GM23248 (cell line): ENCODE measurements around the gene KRTAP19-1. TPM values are rescaled to one million over a fixed set of nuclear protein-coding genes. Genes with fewer than 3 reads are reported as not detected.

ENCODE experiments used
- DNase-seq: peaks from one replicate; pipeline ENCODE4 v3.0.0-alpha.2; 2015
- H2AFZ ChIP-seq: fragments of 200-600 bp; sonication (generic); 2 replicates; pipeline ENCODE4 v1.6.1; 2016; ENCODE audit warnings: antibody characterized with exemption
- H3F3A ChIP-seq: fragments of 200-600 bp; sonication (generic); 2 replicates; pipeline ENCODE4 v1.6.1; 2016; ENCODE audit warnings: mild to moderate bottlenecking, antibody characterized with exemption, mixed run types; ENCODE audit not compliant: insufficient read depth
- H3K27ac ChIP-seq: fragments of 200-600 bp; sonication (generic); 2 replicates; pipeline ENCODE4 v1.5.1; 2016; ENCODE audit warnings: mild to moderate bottlenecking
- H3K27me3 ChIP-seq: fragments of 200-600 bp; sonication (generic); replicated peaks from 2 replicates; pipeline ENCODE4 v1.6.1; 2016; ENCODE audit warnings: mild to moderate bottlenecking; ENCODE audit not compliant: insufficient read depth
- H3K36me3 ChIP-seq: fragments of 200-600 bp; sonication (generic); 2 replicates; pipeline ENCODE4 v1.6.1; 2016; ENCODE audit warnings: low read depth, mild to moderate bottlenecking
- H3K4me1 ChIP-seq: fragments of 200-600 bp; sonication (generic); 2 replicates; pipeline ENCODE4 v1.6.1; 2016; ENCODE audit warnings: mild to moderate bottlenecking; ENCODE audit not compliant: insufficient read depth
- H3K4me2 ChIP-seq: fragments of 200-600 bp; sonication (generic); one replicate; pipeline ENCODE4 v1.6.1; 2016; ENCODE audit warnings: mild to moderate bottlenecking; ENCODE audit not compliant: unreplicated experiment
- H3K4me3 ChIP-seq: fragments of 200-600 bp; sonication (generic); 2 replicates; pipeline ENCODE4 v1.5.1; 2016; ENCODE audit warnings: mild to moderate bottlenecking
- H3K79me2 ChIP-seq: fragments of 200-600 bp; sonication (generic); 2 replicates; pipeline ENCODE4 v1.6.1; 2016; ENCODE audit warnings: mild to moderate bottlenecking; ENCODE audit not compliant: insufficient read depth
- H3K9ac ChIP-seq: fragments of 200-600 bp; sonication (generic); 2 replicates; pipeline ENCODE4 v1.6.1; 2016; ENCODE audit warnings: mild to moderate bottlenecking
- H3K9me2 ChIP-seq: fragments of 200-600 bp; sonication (generic); 2 replicates; pipeline ENCODE4 v1.6.1; 2016; ENCODE audit warnings: mixed run types, mild to moderate bottlenecking, moderate library complexity; ENCODE audit not compliant: insufficient read depth
- H3K9me3 ChIP-seq: fragments of 200-600 bp; sonication (generic); one replicate; pipeline ENCODE4 v1.6.1; 2017; ENCODE audit warnings: low read depth
- H4K20me1 ChIP-seq: fragments of 200-600 bp; sonication (generic); 2 replicates; pipeline ENCODE4 v1.6.0; 2016; ENCODE audit not compliant: insufficient read depth
- EZH2 ChIP-seq: fragments of 200-600 bp; sonication (generic); IDR thresholded peaks from 2 replicates; pipeline ENCODE4 v1.6.1; 2018; ENCODE audit warnings: antibody characterized with exemption, mild to moderate bottlenecking; ENCODE audit not compliant: insufficient read depth, poor library complexity, severe bottlenecking
- EZH2phosphoT487 ChIP-seq: fragments of 200-600 bp; sonication (generic); IDR thresholded peaks from 2 replicates; pipeline ENCODE4 v1.6.1; 2018; ENCODE audit warnings: antibody characterized with exemption, moderate library complexity, mild to moderate bottlenecking, low read depth; ENCODE audit not compliant: insufficient read depth
- WGBS, 2 experiments: methylation state at CpG; one replicate each; pipeline ENCODE4 v1.1.6; 2015 to 2017; ENCODE audit warnings: low lambda C conversion rate in 2 of 2, low coverage in 1 of 2; ENCODE audit errors: missing lambda C conversion rate in 2 of 2; 5-methylcytosine and 5-hydroxymethylcytosine counted together
- in situ Hi-C: fragments of 300-500 bp; cut with MboI; formaldehyde crosslinking; loops from 2 replicates; pipeline ENCODE4 v1.15.0; 2020
- polyA plus RNA-seq: library from polyadenylated mRNA; unstranded; fragments of >200 nt; fragmentation: Nextera tagmentation; extraction: Ambion mirVana; gene quantifications from 2 replicates; pipeline ENCODE4 v1.2.1, GENCODE V29; 2016
- total RNA-seq: library from RNA; depleted of rRNA; stranded (reverse); fragments of >200 nt; shearing (Covaris generic); gene quantifications from 2 replicates; pipeline ENCODE4 v1.2.3, GENCODE V29; 2014

Gene KRTAP19-1
- total and polyA plus RNA-seq, 2 experiments from 2014 or later = not detected

- no peak for DNase-seq
- Histone ChIP-seq H2AFZ (no peak overlapping the region), H3F3A (no peaks in the 10 kb centered on the region), H3K4me2 (no peak overlapping the region), H3K27me3 (no peaks in the 10 kb centered on the region), H3K79me2 (no peaks in the 10 kb centered on the region), H3K36me3 (no peaks in the 10 kb centered on the region), H3K9ac (no peak overlapping the region), H3K9me3 (no peaks in the 10 kb centered on the region), H3K4me1 (no peaks in the 10 kb centered on the region), H4K20me1 (no peaks in the 10 kb centered on the region), H3K27ac (no peak overlapping the region), H3K9me2 (no peaks in the 10 kb centered on the region), H3K4me3 (no peak overlapping the region)
- TF ChIP-seq EZH2 = no peak
- in situ Hi-C loops = no loop called here
- WGBS, 2 experiments = 18 to 22% methylated on average over 2 of the region's 2 CpGs
These were observed 2.0 kb upstream of the KRTAP19-1 start for GRCh38 chr21:30482130-30482529.

GRCh38 chr21:30479259-30479658 lies 908 bp downstream of the KRTAP19-1 start:
- WGBS, 2 experiments = 14 to 18% methylated on average over 4 of the region's 4 CpGs
- Histone ChIP-seq H3K27ac (no peak overlapping the region), H3K36me3 (no peaks in the 10 kb centered on the region), H3K4me1 (no peaks in the 10 kb centered on the region), H4K20me1 (no peaks in the 10 kb centered on the region), H2AFZ (no peak overlapping the region), H3K79me2 (no peaks in the 10 kb centered on the region), H3K9ac (no peak overlapping the region), H3F3A (no peaks in the 10 kb centered on the region), H3K4me2 (no peak overlapping the region), H3K9me2 (no peaks in the 10 kb centered on the region), H3K27me3 (no peaks in the 10 kb centered on the region), H3K4me3 (no peak overlapping the region), H3K9me3 (no peaks in the 10 kb centered on the region)
- no peak for TF ChIP-seq EZH2phosphoT487
- no peak for TF ChIP-seq EZH2
- no peak for DNase-seq
- in situ Hi-C loops = no loop called here

- Histone ChIP-seq H3K36me3 (no peaks in the 10 kb centered on the region), H3K4me3 (no peak overlapping the region), H3F3A (no peaks in the 10 kb centered on the region), H3K9ac (no peak overlapping the region), H3K9me2 (no peaks in the 10 kb centered on the region), H3K4me2 (no peak overlapping the region), H3K27me3 (no peaks in the 10 kb centered on the region), H3K79me2 (no peaks in the 10 kb centered on the region), H2AFZ (no peak overlapping the region), H3K27ac (no peak overlapping the region), H3K9me3 (no peaks in the 10 kb centered on the region), H4K20me1 (no peaks in the 10 kb centered on the region), H3K4me1 (no peaks in the 10 kb centered on the region)
- WGBS, 2 experiments = 7 to 8% methylated on average over 3 of the region's 3 CpGs
- no peak for DNase-seq
- in situ Hi-C loops = no loop called here
- no peak for TF ChIP-seq EZH2phosphoT487
- no peak for TF ChIP-seq EZH2
These were observed 2.2 kb downstream of the KRTAP19-1 start for GRCh38 chr21:30478004-30478403.

- H3K27ac ChIP-seq = no peak overlapping the region
- 1 to 3% methylated on average over 6 of the region's 6 CpGs for WGBS, 2 experiments
- H3K9me2 ChIP-seq = no peaks in the 10 kb centered on the region
- no peaks in the 10 kb centered on the region for H3K4me1 ChIP-seq
- H3K27me3 ChIP-seq = no peaks in the 10 kb centered on the region
- DNase-seq = no peak
- no peaks in the 10 kb centered on the region for H3F3A ChIP-seq
- H3K9ac ChIP-seq = no peak overlapping the region
- in situ Hi-C loops = no loop called here
- no peaks in the 10 kb centered on the region for H3K36me3 ChIP-seq
- no peaks in the 10 kb centered on the region for H3K79me2 ChIP-seq
- no peaks in the 10 kb centered on the region for H3K9me3 ChIP-seq
- TF ChIP-seq EZH2 = no peak
- no peak for TF ChIP-seq EZH2phosphoT487
- H2AFZ ChIP-seq = no peak overlapping the region
- H4K20me1 ChIP-seq = no peaks in the 10 kb centered on the region
- H3K4me3 ChIP-seq = no peak overlapping the region
- H3K4me2 ChIP-seq = no peak overlapping the region
These were observed 11.1 kb downstream of the KRTAP19-1 start for GRCh38 chr21:30468900-30469714.
